Heart right ventricle (tissue), 16 donors: Measurements from ENCODE around the gene SCP2. TPM values are rescaled to one million over a fixed set of nuclear protein-coding genes. Genes with fewer than 3 reads are reported as not detected.
"Not testable (repeated sequence)": the region's sequence is repeated elsewhere in the genome, so short reads cannot be mapped to it uniquely, and the experiment has no call there.

Source experiments
- ATAC-seq, 8 donors: fragments of 200-7000 bp; cut with Tn5 transposase; one replicate each; pipeline ENCODE4 v1.9.1; 2020; ENCODE audit warnings: mild to moderate bottlenecking in 8 of 8, moderate library complexity in 8 of 8, moderate number of reproducible peaks in 1 of 8
- DNase-seq, 2 donors: peaks; one replicate each; pipeline ENCODE4 v3.0.0-alpha.2; 2020
- H3K27ac ChIP-seq, 10 donors: fragments of 200-600 bp; sonication (generic) in 2 of 10; one replicate each; pipeline versions ENCODE4 v1.5.0 to v1.8.0; 2020 to 2022; ENCODE audit warnings: mild to moderate bottlenecking in 3 of 10
- H3K27me3 ChIP-seq, 7 donors: fragments of 200-600 bp; one replicate each; pipeline ENCODE4 v1.8.0; 2021 to 2022; ENCODE audit warnings: mild to moderate bottlenecking in 2 of 7
- H3K36me3 ChIP-seq, 9 donors: fragments of 200-600 bp; sonication (generic) in 1 of 9; one replicate each; pipeline versions ENCODE4 v1.5.0 to v1.8.0; 2020 to 2022; ENCODE audit warnings: mild to moderate bottlenecking in 2 of 9
- H3K4me1 ChIP-seq, 9 donors: fragments of 200-600 bp; sonication (generic) in 1 of 9; one replicate each; pipeline versions ENCODE4 v1.5.0 to v1.8.0; 2020 to 2022; ENCODE audit warnings: mild to moderate bottlenecking in 4 of 9
- H3K4me3 ChIP-seq, 10 donors: fragments of 200-600 bp; sonication (generic) in 2 of 10; one replicate each; pipeline versions ENCODE4 v1.5.0 to v1.8.0; 2020 to 2022; ENCODE audit warnings: mild to moderate bottlenecking in 7 of 10, moderate library complexity in 2 of 10
- H3K9me3 ChIP-seq, 11 donors: fragments of 200-600 bp in 10 of 11; sonication (generic) in 2 of 11; one replicate each; pipeline versions ENCODE4 v1.5.0 to v1.8.0; 2013 to 2022; ENCODE audit warnings: mild to moderate bottlenecking in 2 of 11, control low read depth in 1 of 11, moderate library complexity in 1 of 11
- WGBS, 2 donors: extraction: QIAGEN DNeasy Blood & Tissue Kit; methylation state at CpG; one replicate each; pipeline ENCODE4 v1.1.7; 2013; ENCODE audit warnings: inconsistent platforms in 1 of 2; 5-methylcytosine and 5-hydroxymethylcytosine counted together
- intact Hi-C, 10 donors: fragments of 100-400 bp; cut with DNase I; formaldehyde crosslinking; loops; one replicate each; pipeline versions ENCODE4 v1.11.1 to v1.14.2; 2022
- polyA plus RNA-seq, 2 donors: library from polyadenylated mRNA; stranded (reverse); fragments of 200-250 nt; gene quantifications; one replicate each; pipeline ENCODE4 v1.2.3, GENCODE V29; 2013
- total RNA-seq, 10 donors: library from RNA; stranded (reverse); fragmentation: NEBNext Ultra II Directional in 3 of 10; extraction: Animal tissue kit (Norgen Biotek cat#: 25700) in 3 of 10; gene quantifications; one replicate each; pipeline versions ENCODE4 v1.2.1 to v1.2.4, GENCODE V29; 2021 to 2023
- TF ChIP-seq, protein P1 (sequence below), 9 donors: fragments of 200-600 bp; sonication (generic) in 2 of 9; IDR thresholded peaks; one replicate each; pipeline versions ENCODE4 v1.5.0 to v1.8.0; 2021 to 2022; ENCODE audit warnings: antibody characterized with exemption in 9 of 9, mild to moderate bottlenecking in 5 of 9, moderate library complexity in 1 of 9
- donor health status: Arrhythmogenic right ventricular cardiomyopathy.
- donor health status: ischemic (EF 13 %, LVEDD 7.1; RV severe dilation, severe dysfunction).
- donor health status: healthy with polysubstance abuse.
- donor health status: DM: no; HTN: yes; CAD: no.
- donor health status: DM: no; HTN: no; CAD: no.
- donor health status: ischemic (EF 25% LVEDD 6.9; RV normal size, moderate dysfunction).
- donor health status: ischemic (EF 25% LVEDD 5.7; RV mildly dilated, moderate dysfunction).
- donor health status: healthy.
- donor health status: DM: yes; HTN: yes; CAD: no.
- donor health status: Ischemic cardiomyopathy.
- donor health status: ischemic (EF 35%, LVEDD 5.7; RV mildly dilated, moderate dysfunction).
- donor health status: nonischemic (EF 11% LVEDD 7.7; RV severe dilation, severe dysfunction).
- donor health status: DM: yes; HTN: yes; CAD: no.
- donor health status: PGD.
- donor health status: ischemic (EF 29% LVEDD 5.4; RV normal size, mild dysfunction).
- donor health status: nonischemic (EF 23%, LVEDD 6.1; RV moderate dilation, normal function).

SCP2 gene
- total and polyA plus RNA-seq, 12 donors: 82.3 to 149 (median 126) TPM

DNA sequence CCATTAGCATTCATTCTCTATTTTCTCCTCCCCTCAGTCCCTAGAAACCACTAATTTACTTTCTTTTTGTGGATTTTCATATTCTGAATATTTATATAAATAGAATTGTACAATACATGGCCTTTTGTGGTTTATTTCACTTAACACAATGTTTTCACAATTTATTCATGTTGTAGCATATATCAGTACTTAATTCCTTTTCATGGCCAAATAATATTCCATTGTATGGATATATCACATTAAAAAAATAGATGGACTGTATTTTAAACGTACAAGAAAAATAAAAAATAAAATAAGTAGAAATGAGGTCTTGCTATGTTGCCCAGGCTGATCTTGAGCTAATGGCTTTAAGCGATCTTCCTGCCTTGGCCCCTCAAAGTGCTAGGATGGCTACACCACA lies 25.0 kb downstream of the SCP2 start:
- H3K4me1 ChIP-seq: peaks cover 0 to 8% (median 0%) of the 10 kb centered on the region in 9 donors
- TF ChIP-seq, protein P1, sequence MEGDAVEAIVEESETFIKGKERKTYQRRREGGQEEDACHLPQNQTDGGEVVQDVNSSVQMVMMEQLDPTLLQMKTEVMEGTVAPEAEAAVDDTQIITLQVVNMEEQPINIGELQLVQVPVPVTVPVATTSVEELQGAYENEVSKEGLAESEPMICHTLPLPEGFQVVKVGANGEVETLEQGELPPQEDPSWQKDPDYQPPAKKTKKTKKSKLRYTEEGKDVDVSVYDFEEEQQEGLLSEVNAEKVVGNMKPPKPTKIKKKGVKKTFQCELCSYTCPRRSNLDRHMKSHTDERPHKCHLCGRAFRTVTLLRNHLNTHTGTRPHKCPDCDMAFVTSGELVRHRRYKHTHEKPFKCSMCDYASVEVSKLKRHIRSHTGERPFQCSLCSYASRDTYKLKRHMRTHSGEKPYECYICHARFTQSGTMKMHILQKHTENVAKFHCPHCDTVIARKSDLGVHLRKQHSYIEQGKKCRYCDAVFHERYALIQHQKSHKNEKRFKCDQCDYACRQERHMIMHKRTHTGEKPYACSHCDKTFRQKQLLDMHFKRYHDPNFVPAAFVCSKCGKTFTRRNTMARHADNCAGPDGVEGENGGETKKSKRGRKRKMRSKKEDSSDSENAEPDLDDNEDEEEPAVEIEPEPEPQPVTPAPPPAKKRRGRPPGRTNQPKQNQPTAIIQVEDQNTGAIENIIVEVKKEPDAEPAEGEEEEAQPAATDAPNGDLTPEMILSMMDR (IDR thresholded peaks at IDR 0.05): no peak
- 93 to 94% methylated on average over 2 of the region's 2 CpGs for WGBS, 2 donors
- H3K27ac ChIP-seq: no peak overlapping the region
- no peak for ATAC-seq
- peaks cover 0 to 80% (median 10%) of the 10 kb centered on the region in 9 donors for H3K36me3 ChIP-seq
- intact Hi-C loops: no loop called here
- no peak overlapping the region for H3K4me3 ChIP-seq
- no peaks in the 10 kb centered on the region for H3K9me3 ChIP-seq
- no peaks in the 10 kb centered on the region for H3K27me3 ChIP-seq
- DNase-seq: no peak

DNA sequence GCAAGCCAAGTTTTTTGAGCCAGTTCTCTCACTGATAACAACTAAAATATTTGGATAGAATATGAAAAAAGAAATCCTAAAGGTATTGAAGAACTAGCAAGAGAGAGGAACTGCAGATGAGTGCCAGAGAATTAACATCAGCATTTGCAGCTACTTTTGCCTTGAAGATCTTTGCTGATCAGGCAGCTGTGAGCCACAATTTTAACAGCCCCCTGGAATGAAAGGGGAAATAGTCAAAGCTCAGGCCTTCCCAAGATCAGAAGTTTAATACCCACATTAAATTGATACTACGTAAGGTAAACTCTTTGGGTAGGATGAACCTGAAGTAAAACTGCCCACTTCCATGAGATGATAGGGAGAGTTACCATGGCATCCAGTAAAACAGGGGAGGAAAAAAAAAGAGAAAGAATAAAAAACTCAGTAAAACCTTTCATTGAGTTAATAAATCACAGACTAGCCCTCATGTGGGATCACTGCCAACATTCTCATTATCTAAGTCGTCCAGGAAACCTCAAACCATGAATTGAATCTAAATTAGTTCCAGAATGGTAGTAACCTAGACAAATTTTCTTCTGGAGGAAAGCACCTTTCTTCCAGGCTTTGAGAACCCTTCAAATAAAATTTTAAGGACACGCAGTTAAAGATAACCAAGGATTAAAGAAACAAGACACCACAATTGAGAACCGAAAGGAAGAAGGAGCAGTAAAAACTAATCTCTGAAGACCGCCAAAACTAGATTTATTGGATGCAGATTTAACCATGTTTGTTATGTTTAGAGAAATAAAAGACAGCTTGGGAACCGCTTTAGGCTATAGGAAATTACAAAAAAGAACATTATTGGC lies 28.3 kb downstream of the SCP2 start:
- DNase-seq (no peak), ATAC-seq (no peak)
- Histone ChIP-seq H3K36me3 (peaks cover 0 to 83% (median 10%) of the 10 kb centered on the region in 9 donors), H3K4me1 (peaks cover 0 to 4% (median 0%) of the 10 kb centered on the region in 9 donors), H3K9me3 (no peaks in the 10 kb centered on the region), H3K27ac (no peak overlapping the region), H3K27me3 (no peaks in the 10 kb centered on the region), H3K4me3 (no peak overlapping the region)
- intact Hi-C loops: no loop called here
- TF ChIP-seq, protein P1 (IDR thresholded peaks at IDR 0.05): no peak
- WGBS, 2 donors: 60 to 62% methylated on average over 6 of the region's 6 CpGs

DNA sequence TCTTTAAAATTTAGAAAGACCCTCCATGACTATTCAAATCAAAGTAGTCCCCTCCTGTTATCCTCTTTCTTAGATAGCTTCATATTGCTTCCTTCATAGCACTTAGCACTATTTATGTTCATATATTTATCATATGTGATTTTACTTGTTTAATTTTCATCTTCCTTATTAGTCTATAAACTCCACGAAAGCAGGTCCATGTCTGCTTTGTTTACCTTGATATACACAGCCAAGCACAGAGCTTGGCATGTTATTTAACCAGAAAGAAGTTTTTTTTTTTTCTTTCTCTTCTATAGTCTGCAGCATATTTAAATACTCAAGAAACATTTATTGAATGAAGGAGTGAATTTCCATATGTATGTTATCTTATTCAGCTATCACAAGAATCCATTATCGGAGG lies 36.0 kb downstream of the SCP2 start:
- Histone ChIP-seq H3K36me3 (peaks cover 0 to 85% (median 9%) of the 10 kb centered on the region in 9 donors), H3K4me3 (no peak overlapping the region), H3K9me3 (no peaks in the 10 kb centered on the region), H3K27me3 (no peaks in the 10 kb centered on the region), H3K4me1 (no peaks in the 10 kb centered on the region), H3K27ac (no peak overlapping the region)
- no peak for ATAC-seq
- DNase-seq: no peak
- TF ChIP-seq, protein P1 (IDR thresholded peaks at IDR 0.05): no peak
- intact Hi-C loops: loop anchor here in 2 of 10 donors (5.0 to 10.0 kb wide), 2 partner anchors 48 to 356 kb away; no protein-coding TSS in a partner anchor
- WGBS, 2 donors: 70 to 71% methylated on average over 2 of the region's 2 CpGs

DNA sequence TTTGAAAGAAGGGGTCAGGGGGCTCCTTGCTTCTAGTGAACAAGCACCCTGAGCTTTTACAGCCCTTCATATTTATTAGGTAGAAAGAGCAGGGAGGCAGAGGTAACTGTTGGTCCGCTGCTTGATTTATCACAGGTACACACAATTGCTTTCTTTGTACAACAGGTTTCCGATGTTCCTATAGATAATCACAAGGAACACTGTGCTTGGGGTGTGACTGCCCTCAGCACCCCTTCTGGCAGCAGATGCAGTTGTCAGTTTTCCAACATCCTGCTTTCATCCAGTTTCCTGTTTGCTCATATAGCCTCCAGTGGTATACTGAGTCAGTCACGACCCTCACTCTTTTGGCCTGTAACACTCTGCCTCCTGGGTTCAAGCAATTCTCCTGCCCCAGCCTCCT lies 40.6 kb downstream of the SCP2 start:
- WGBS, 2 donors: 81 to 83% methylated on average over 3 of the region's 3 CpGs
- ATAC-seq (no peak), DNase-seq (no peak)
- Histone ChIP-seq H3K4me3 (no peak overlapping the region), H3K4me1 (no peaks in the 10 kb centered on the region), H3K27me3 (no peaks in the 10 kb centered on the region), H3K27ac (no peak overlapping the region), H3K36me3 (peaks cover 0 to 82% (median 0%) of the 10 kb centered on the region in 9 donors), H3K9me3 (no peaks in the 10 kb centered on the region)
- intact Hi-C loops: loop anchor here in 1 of 10 donors (10.0 kb wide), 1 partner anchor 53 kb away; no protein-coding TSS in a partner anchor
- TF ChIP-seq, protein P1 (IDR thresholded peaks at IDR 0.05): no peak

DNA sequence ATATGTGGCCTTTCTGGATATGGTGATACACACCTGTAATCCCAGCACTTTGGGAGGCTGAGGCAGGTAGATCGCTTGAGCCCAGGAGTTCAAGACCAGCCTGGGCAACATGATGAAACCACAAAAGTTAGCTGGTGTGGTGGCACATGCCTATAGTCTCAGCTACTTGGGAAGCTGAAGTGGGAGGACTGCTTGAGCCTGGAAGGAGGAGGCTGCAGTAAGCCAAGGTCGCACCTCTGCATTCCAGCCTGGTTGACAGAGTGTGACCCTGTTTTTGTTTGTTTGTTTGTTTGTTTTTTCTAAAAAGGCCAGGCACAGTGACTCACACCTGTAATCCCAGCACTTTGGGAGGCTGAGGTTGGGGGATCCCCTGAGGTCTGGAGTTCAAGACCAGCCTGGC lies 42.2 kb downstream of the SCP2 start:
- H3K4me3 ChIP-seq, H3K4me1 ChIP-seq, H3K9me3 ChIP-seq, H3K27me3 ChIP-seq, DNase-seq, H3K27ac ChIP-seq, ATAC-seq: not testable (repeated sequence)
- intact Hi-C loops: loop anchor here in 1 of 10 donors (10.0 kb wide), 1 partner anchor 54 kb away; no protein-coding TSS in a partner anchor
- WGBS, 2 donors: 91 to 95% methylated on average over 2 of the region's 2 CpGs
- peaks cover 0 to 78% (median 0%) of the 10 kb centered on the region in 9 donors for H3K36me3 ChIP-seq
